HepG2 (cell line): ENCODE data around the gene FNDC10. TPM values are rescaled to one million over a fixed set of nuclear protein-coding genes. Genes with fewer than 3 reads are reported as not detected.

Source experiments
- ATAC-seq: fragments of 200-7000 bp; cut with Tn5 transposase; 3 replicates; pipeline ENCODE4 v1.9.1; 2020; ENCODE audit warnings: mild to moderate bottlenecking, moderate library complexity
- BruUV-seq: library from RNA; stranded (reverse); fragments of 400-500 nt; replicated peaks from 2 replicates; lab custom pipeline; 2021; lab: Mats Ljungman, UMichigan
- CTCF ChIA-PET: fragments of 300-600 bp; formaldehyde crosslinking; extraction: SDS; loops from one replicate; lab custom pipeline; 2021; ENCODE audit warnings: low total read pairs, inconsistent platforms, low intra/inter-chr PET ratio; lab: Yijun Ruan, JAX
- POLR2A ChIA-PET: fragments of 350-600 bp; sonication (Branson Sonifier 250); formaldehyde crosslinking; loops from one replicate; lab custom pipeline; 2020; ENCODE audit warnings: antibody characterized with exemption, inconsistent platforms; lab: Yijun Ruan, JAX
- DNase-seq: peaks from one replicate; pipeline ENCODE4 v3.0.0-alpha.2; 2015; ENCODE audit warnings: low spot score
- FAIRE-seq: peaks from 3 replicates; lab custom pipeline; 2011; peaks lifted over from hg19 to GRCh38; lab: Jason Lieb, UNC
- H2AFZ ChIP-seq: one replicate; pipeline ENCODE4 v1.6.1; 2011; ENCODE audit warnings: low read length, inconsistent platforms
- H3K27ac ChIP-seq: fragments of 300-600 bp; 3 replicates; pipeline ENCODE4 v1.8.0; 2011; ENCODE audit warnings: mixed run types, mild to moderate bottlenecking, mixed read lengths, low read length, inconsistent platforms; ENCODE audit not compliant: insufficient read depth; ENCODE audit errors: extremely low read length
- H3K27me3 ChIP-seq, 2 experiments: fragments of 200-600 bp in 1 of 2; 2 replicates in 1 of 2; 3 replicates in 1 of 2; pipeline versions ENCODE4 v1.6.0 to v1.8.0; 2011; ENCODE audit warnings: low read length in 2 of 2, mild to moderate bottlenecking in 2 of 2, moderate library complexity in 2 of 2, inconsistent platforms in 1 of 2; ENCODE audit not compliant: insufficient read depth in 2 of 2, control insufficient read depth in 1 of 2
- H3K36me3 ChIP-seq, 2 experiments: fragments of 200-600 bp in 1 of 2; replicated peaks in 1 of 2; 2 replicates in 1 of 2; 3 replicates in 1 of 2; pipeline versions ENCODE4 v1.5.1 to v1.8.0; 2011; ENCODE audit warnings: low read length in 2 of 2, inconsistent platforms in 1 of 2; ENCODE audit not compliant: insufficient read depth in 2 of 2, control insufficient read depth in 1 of 2
- H3K4me1 ChIP-seq: 2 replicates; pipeline ENCODE4 v1.5.1; 2012; ENCODE audit warnings: low read length, inconsistent platforms; ENCODE audit not compliant: insufficient read depth
- H3K4me2 ChIP-seq: 2 replicates; pipeline ENCODE4 v1.6.0; 2011; ENCODE audit warnings: low read depth, low read length, inconsistent platforms
- H3K4me3 ChIP-seq, 3 experiments: fragments of 200-600 bp in 1 of 3; sonication (generic), shearing (Covaris generic) in 1 of 3; replicated peaks in 1 of 3; 2 replicates each; pipeline ENCODE4 v1.5.1; 2011 to 2016; ENCODE audit warnings: low read length in 3 of 3, inconsistent platforms in 2 of 3, low read depth in 2 of 3, mild to moderate bottlenecking in 2 of 3, control low read depth in 1 of 3, mixed read lengths in 1 of 3; ENCODE audit not compliant: insufficient read depth in 1 of 3
- H3K79me2 ChIP-seq: one replicate; pipeline ENCODE4 v1.6.1; 2011; ENCODE audit warnings: low read length, inconsistent platforms; ENCODE audit not compliant: insufficient read depth
- H3K9ac ChIP-seq: 2 replicates; pipeline ENCODE4 v1.6.0; 2011; ENCODE audit warnings: mild to moderate bottlenecking, low read depth, low read length, inconsistent platforms; ENCODE audit not compliant: insufficient read depth
- H3K9me3 ChIP-seq: 2 replicates; pipeline ENCODE4 v1.5.1; 2012; ENCODE audit warnings: mild to moderate bottlenecking, low read length
- H4K20me1 ChIP-seq: 2 replicates; pipeline ENCODE4 v1.6.0; 2011; ENCODE audit warnings: inconsistent platforms, mild to moderate bottlenecking, low read length, moderate library complexity; ENCODE audit not compliant: insufficient read depth
- DNMT1 ChIP-seq: sonication (generic); formaldehyde crosslinking; IDR thresholded peaks from 2 replicates; pipeline ENCODE4 v1.5.1; 2020; ENCODE audit warnings: mild to moderate bottlenecking, missing genetic modification reagents
- ISL2 ChIP-seq: sonication (generic); formaldehyde crosslinking; IDR thresholded peaks from 2 replicates; pipeline ENCODE4 v1.5.0; 2020; ENCODE audit warnings: missing genetic modification reagents
- MTA3 ChIP-seq: sonication (generic); formaldehyde crosslinking; IDR thresholded peaks from 2 replicates; pipeline ENCODE4 v1.4.0; 2020; ENCODE audit warnings: missing genetic modification reagents
- RAD51 ChIP-seq: fragments of 450-650 bp; IDR thresholded peaks from 2 replicates; pipeline ENCODE4 v1.6.1; 2016; ENCODE audit warnings: borderline replicate concordance
- RBFOX2 ChIP-seq: fragments of 200-400 bp; formaldehyde crosslinking; IDR thresholded peaks from 2 replicates; pipeline ENCODE4 v1.6.1; 2017; ENCODE audit warnings: low read depth, mild to moderate bottlenecking, low read length
- ZNF160 ChIP-seq: sonication (generic); formaldehyde crosslinking; IDR thresholded peaks from 2 replicates; pipeline ENCODE4 v1.8.0; 2022; ENCODE audit warnings: mild to moderate bottlenecking, inconsistent platforms, missing genetic modification reagents
- ZNF556 ChIP-seq: sonication (generic); formaldehyde crosslinking; IDR thresholded peaks from 2 replicates; pipeline ENCODE4 v1.4.0; 2020; ENCODE audit warnings: mild to moderate bottlenecking, missing genetic modification reagents, borderline replicate concordance
- ZNF792 ChIP-seq: IDR thresholded peaks from 2 replicates; pipeline ENCODE4 v1.6.1; 2016
- WGBS: methylation state at CpG from one replicate; pipeline ENCODE4 v1.1.6; 2017; ENCODE audit warnings: low lambda C conversion rate; 5-methylcytosine and 5-hydroxymethylcytosine counted together
- in situ Hi-C: cut with HindIII; loops from 2 replicates; pipeline ENCODE4 v1.10.0; 2017; ENCODE audit warnings: low pct_unique_long_range_greater_than_20kb; ENCODE audit not compliant: extremely low pct_ligation_motif_present
- intact Hi-C: fragments of 100-400 bp; cut with micrococcal nuclease; formaldehyde crosslinking; loops from one replicate; pipeline ENCODE4 v1.10.0; 2022; ENCODE audit not compliant: unreplicated experiment
- polyA plus RNA-seq, 8 experiments: library from polyadenylated mRNA; depleted of rRNA in 3 of 8; stranded (reverse) in 7 of 8; unstranded in 1 of 8; fragments of >200 nt; fragmentation: Illumina TruSeq in 4 of 8; extraction: Trizol in 4 of 8; gene quantifications; 2 replicates each; pipeline versions ENCODE4 v1.2.1 to v1.2.3, GENCODE V29; 2011 to 2016; ENCODE audit warnings: low read depth in 4 of 8, missing spikeins in 1 of 8, mixed read lengths in 1 of 8; ENCODE audit not compliant: insufficient read depth in 1 of 8
- total RNA-seq, 5 experiments: library from RNA; depleted of rRNA; stranded (reverse); fragments of >200 nt; fragmentation: Illumina TruSeq; extraction: Trizol; gene quantifications; 2 replicates each; pipeline ENCODE4 v1.2.3, GENCODE V29; 2016; ENCODE audit warnings: low read depth in 1 of 5
- TF ChIP-seq, protein P1 (sequence below): fragments of 450-650 bp; IDR thresholded peaks from 2 replicates; pipeline ENCODE4 v1.6.1; 2016

Gene FNDC10
- total and polyA plus RNA-seq, 2 of the 13 experiments (the other 11 are each of a cell fraction or from before 2014, with no cell fraction given): 2.2 to 2.5 TPM

DNA sequence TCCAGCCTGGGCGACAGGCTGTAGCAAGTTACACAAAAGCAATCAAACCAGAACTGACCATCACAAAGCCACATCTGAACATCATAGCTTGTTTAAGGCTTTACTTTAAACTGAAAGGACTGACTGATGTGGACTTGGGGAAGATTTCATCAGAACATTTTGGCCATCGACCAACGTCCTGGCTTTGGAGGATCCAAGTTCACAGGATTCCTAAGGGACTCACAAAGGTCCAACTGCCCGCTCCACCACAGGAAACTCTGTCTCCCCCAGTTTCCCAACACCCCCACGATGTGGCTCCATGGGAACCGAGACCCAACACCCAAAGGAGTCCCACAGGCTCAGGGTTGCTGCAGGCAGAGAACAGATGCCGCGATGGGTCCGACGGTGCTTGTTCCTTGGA is 34.6 kb downstream of the FNDC10 start:
- no peaks in the 10 kb centered on the region for H3K27me3 ChIP-seq
- CTCF ChIA-PET: no interaction called here
- WGBS: 90% methylated on average over 10 of the region's 10 CpGs
- peaks cover 27 to 59% of the 10 kb centered on the region in 2 experiments for H3K36me3 ChIP-seq
- FAIRE-seq (no peak), DNase-seq (no peak), ATAC-seq (no peak)
- TF ChIP-seq MTA3 (CRISPR knock-in tag) (no peak), ISL2 (CRISPR knock-in tag) (no peak), DNMT1 (CRISPR knock-in tag) (no peak), ZNF792 (no peak), ZNF160 (CRISPR knock-in tag) (no peak), RBFOX2 (0 out of 2 replicates have a peak, but pooled peaks have one; percentile 7), ZNF556 (CRISPR knock-in tag) (no peak), RAD51 (no peak)
- TF ChIP-seq, protein P1, sequence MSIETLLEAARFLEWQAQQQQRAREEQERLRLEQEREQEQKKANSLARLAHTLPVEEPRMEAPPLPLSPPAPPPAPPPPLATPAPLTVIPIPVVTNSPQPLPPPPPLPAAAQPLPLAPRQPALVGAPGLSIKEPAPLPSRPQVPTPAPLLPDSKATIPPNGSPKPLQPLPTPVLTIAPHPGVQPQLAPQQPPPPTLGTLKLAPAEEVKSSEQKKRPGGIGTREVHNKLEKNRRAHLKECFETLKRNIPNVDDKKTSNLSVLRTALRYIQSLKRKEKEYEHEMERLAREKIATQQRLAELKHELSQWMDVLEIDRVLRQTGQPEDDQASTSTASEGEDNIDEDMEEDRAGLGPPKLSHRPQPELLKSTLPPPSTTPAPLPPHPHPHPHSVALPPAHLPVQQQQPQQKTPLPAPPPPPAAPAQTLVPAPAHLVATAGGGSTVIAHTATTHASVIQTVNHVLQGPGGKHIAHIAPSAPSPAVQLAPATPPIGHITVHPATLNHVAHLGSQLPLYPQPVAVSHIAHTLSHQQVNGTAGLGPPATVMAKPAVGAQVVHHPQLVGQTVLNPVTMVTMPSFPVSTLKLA: no peak
- in situ Hi-C loops (no loop called here), intact Hi-C loops (loop anchor here (1.0 kb wide), 1 partner anchor 22 kb away; no protein-coding TSS in a partner anchor)
- no peak overlapping the region for H2AFZ ChIP-seq
- no peaks in the 10 kb centered on the region for H3K9me3 ChIP-seq
- H3K79me2 ChIP-seq: peaks cover 56% of the 10 kb centered on the region
- peaks cover 28% of the 10 kb centered on the region for H4K20me1 ChIP-seq
- no peak overlapping the region for H3K4me2 ChIP-seq
- POLR2A ChIA-PET: interaction anchor here (1.4 kb wide), 1 partner anchor 60 kb away, joined by 3 read pairs; no protein-coding TSS in a partner anchor
- H3K9ac ChIP-seq: no peak overlapping the region
- H3K4me3 ChIP-seq: no peak overlapping the region
- no peak overlapping the region for H3K27ac ChIP-seq
- H3K4me1 ChIP-seq: peaks cover 4% of the 10 kb centered on the region; the same call in 1 of the 2 replicates
- BruUV-seq: no TSS peak
